ENCODE data around the gene XXYLT1. TPM values are rescaled to one million over a fixed set of nuclear protein-coding genes. Genes with fewer than 3 reads are reported as not detected.

The XXYLT1 gene
- total RNA-seq, 1 donor from 2014 or later: 25.4 TPM

GRCh38 chr3:195270079-195270816 lies 711 bp downstream of the XXYLT1 start:
- no peaks in the 10 kb centered on the region for H3K27me3 Mint-ChIP-seq
- H3K27ac Mint-ChIP-seq: peak overlapping the region; percentile 79
- H3K4me1 Mint-ChIP-seq (ENCODE audit: low read depth): peaks cover 14% of the 10 kb centered on the region
- TF ChIP-seq, protein P1, sequence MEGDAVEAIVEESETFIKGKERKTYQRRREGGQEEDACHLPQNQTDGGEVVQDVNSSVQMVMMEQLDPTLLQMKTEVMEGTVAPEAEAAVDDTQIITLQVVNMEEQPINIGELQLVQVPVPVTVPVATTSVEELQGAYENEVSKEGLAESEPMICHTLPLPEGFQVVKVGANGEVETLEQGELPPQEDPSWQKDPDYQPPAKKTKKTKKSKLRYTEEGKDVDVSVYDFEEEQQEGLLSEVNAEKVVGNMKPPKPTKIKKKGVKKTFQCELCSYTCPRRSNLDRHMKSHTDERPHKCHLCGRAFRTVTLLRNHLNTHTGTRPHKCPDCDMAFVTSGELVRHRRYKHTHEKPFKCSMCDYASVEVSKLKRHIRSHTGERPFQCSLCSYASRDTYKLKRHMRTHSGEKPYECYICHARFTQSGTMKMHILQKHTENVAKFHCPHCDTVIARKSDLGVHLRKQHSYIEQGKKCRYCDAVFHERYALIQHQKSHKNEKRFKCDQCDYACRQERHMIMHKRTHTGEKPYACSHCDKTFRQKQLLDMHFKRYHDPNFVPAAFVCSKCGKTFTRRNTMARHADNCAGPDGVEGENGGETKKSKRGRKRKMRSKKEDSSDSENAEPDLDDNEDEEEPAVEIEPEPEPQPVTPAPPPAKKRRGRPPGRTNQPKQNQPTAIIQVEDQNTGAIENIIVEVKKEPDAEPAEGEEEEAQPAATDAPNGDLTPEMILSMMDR (IDR thresholded peaks at IDR 0.05; ENCODE audit: unreplicated experiment): no peak
- no peak for DNase-seq (ENCODE audit: low spot score, unreplicated experiment)
- peak overlapping the region; percentile 79 for H3K4me3 Mint-ChIP-seq (ENCODE audit: low read depth)
- no peaks in the 10 kb centered on the region for H3K9me3 Mint-ChIP-seq (ENCODE audit: low read depth)
- H3K36me3 Mint-ChIP-seq (ENCODE audit: insufficient read depth): peaks cover 6% of the 10 kb centered on the region

DNA sequence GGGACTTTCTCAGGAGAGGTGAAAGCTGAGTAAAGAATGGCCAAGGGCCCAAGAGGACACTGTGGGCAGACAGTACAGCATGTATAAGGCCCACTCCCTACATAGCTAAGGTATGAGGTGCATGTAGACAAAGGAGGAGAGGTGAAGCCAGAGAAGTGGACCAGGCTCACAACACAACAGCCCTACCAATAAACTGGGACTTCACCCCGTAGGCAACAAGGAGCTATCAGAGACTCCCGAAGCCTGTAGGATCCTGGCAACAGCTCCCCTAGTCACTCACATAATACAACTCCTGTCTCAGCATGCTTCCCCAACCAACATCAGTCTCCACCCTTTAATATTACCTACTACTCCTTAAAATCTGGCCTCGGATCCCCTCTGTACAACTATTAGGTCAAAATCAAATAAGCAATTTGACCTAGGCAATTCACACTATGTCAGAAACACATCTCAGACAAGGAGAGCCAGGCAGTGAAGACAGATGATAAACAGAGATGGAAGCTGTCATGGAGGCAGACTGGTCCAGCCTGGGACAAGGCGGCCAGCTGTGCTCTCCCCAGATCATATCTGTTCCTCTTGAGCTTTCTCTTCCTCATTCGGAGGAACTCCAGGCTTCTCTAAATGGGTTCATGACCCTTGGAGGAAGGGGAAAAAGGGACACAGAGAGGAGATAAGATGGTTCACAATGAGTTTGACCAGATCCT lies 1.4 kb downstream of the XXYLT1 start:
- Mint-ChIP-seq H3K9me3 (ENCODE audit: low read depth) (no peaks in the 10 kb centered on the region), H3K27ac (peak overlapping the region; percentile 79), H3K4me1 (ENCODE audit: low read depth) (peaks cover 14% of the 10 kb centered on the region), H3K4me3 (ENCODE audit: low read depth) (peak overlapping the region; percentile 79), H3K36me3 (ENCODE audit: insufficient read depth) (peaks cover 8% of the 10 kb centered on the region), H3K27me3 (no peaks in the 10 kb centered on the region)
- no peak for DNase-seq (ENCODE audit: low spot score, unreplicated experiment)
- TF ChIP-seq, protein P1 (IDR thresholded peaks at IDR 0.05; ENCODE audit: unreplicated experiment): no peak

DNA sequence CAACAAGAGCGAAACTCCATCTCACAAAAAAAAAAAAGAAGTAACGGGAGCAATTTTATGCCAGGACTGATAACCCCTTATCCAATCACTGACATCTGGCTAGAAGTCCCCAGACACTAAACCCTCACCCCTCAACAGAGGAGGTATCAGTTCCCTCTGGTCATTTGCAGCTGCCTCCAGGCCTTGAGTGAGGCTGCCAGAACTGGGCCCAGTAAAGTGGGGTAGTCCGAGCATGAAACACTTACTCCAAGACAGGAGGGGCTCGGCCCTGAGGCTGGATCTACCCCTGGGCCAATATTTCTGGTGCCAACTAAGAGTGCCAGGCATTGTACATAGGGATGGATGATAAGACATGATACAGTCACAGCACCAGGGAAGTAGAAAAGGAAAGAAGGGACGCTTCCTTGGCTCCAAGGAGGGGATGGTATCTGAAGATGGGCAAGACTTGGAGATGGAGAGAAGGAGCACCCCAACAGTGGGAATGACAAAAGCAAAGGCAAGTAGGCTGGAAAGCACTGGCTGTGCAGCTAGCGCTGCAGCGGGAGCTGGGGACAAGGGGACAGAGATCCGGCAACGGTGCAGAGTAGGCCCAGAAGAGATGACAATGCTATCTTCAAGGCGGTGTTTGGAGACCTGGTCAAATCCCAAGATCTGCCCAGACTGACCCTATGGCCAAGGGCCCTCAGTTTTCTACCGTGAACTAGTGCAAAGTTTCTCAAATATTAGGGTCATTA lies 2.2 kb downstream of the XXYLT1 start:
- Mint-ChIP-seq H3K4me1 (ENCODE audit: low read depth) (peaks cover 12% of the 10 kb centered on the region), H3K9me3 (ENCODE audit: low read depth) (no peaks in the 10 kb centered on the region)
- TF ChIP-seq, protein P1 (IDR thresholded peaks at IDR 0.05; ENCODE audit: unreplicated experiment): no peak

GRCh38 chr3:195267096-195267495 lies 3.9 kb downstream of the XXYLT1 start:
- DNase-seq (ENCODE audit: low spot score, unreplicated experiment): no peak
- peaks cover 8% of the 10 kb centered on the region for H3K36me3 Mint-ChIP-seq (ENCODE audit: insufficient read depth)
- H3K4me3 Mint-ChIP-seq (ENCODE audit: low read depth): no peak overlapping the region
- H3K27ac Mint-ChIP-seq: no peak overlapping the region
- no peaks in the 10 kb centered on the region for H3K27me3 Mint-ChIP-seq
- TF ChIP-seq, protein P1 (IDR thresholded peaks at IDR 0.05; ENCODE audit: unreplicated experiment): no peak
- H3K4me1 Mint-ChIP-seq (ENCODE audit: low read depth): peaks cover 12% of the 10 kb centered on the region
- H3K9me3 Mint-ChIP-seq (ENCODE audit: low read depth): no peaks in the 10 kb centered on the region

More for the DNA sequence above, 2.2 kb downstream of the XXYLT1 start:
- Mint-ChIP-seq H3K36me3 (ENCODE audit: insufficient read depth) (peaks cover 8% of the 10 kb centered on the region), H3K4me3 (ENCODE audit: low read depth) (peak overlapping the region; percentile 79), H3K27me3 (no peaks in the 10 kb centered on the region), H3K27ac (no peak overlapping the region)
- DNase-seq (ENCODE audit: low spot score, unreplicated experiment): no peak

GRCh38 chr3:195266428-195266827 lies 4.5 kb downstream of the XXYLT1 start:
- DNase-seq (ENCODE audit: low spot score, unreplicated experiment): no peak
- TF ChIP-seq, protein P1 (IDR thresholded peaks at IDR 0.05; ENCODE audit: unreplicated experiment): no peak
- Mint-ChIP-seq H3K4me1 (ENCODE audit: low read depth) (peaks cover 8% of the 10 kb centered on the region), H3K27me3 (no peaks in the 10 kb centered on the region), H3K4me3 (ENCODE audit: low read depth) (no peak overlapping the region), H3K9me3 (ENCODE audit: low read depth) (no peaks in the 10 kb centered on the region), H3K36me3 (ENCODE audit: insufficient read depth) (peaks cover 8% of the 10 kb centered on the region), H3K27ac (no peak overlapping the region)

Measured in progenitor cell of endocrine pancreas (in vitro differentiated cells).